WTC11 (cell line): ENCODE results near the gene FASTKD3. TPM values are rescaled to one million over a fixed set of nuclear protein-coding genes. Genes with fewer than 3 reads are reported as not detected.

ENCODE experiments used
- ATAC-seq: fragments of 200-7000 bp; cut with Tn5 transposase; 2 replicates; pipeline ENCODE4 v1.10.0; 2021; ENCODE audit warnings: mild to moderate bottlenecking, moderate library complexity
- CTCF ChIA-PET: fragments of 300-600 bp; sonication (Branson Sonifier 250); formaldehyde crosslinking; loops from one replicate; lab custom pipeline; 2021; ENCODE audit warnings: antibody characterized with exemption; lab: Charles Lee
- POLR2A ChIA-PET: fragments of 350-600 bp; sonication (Branson Sonifier 250); formaldehyde crosslinking; loops from one replicate; lab custom pipeline; 2021; ENCODE audit warnings: antibody characterized with exemption; lab: Charles Lee
- DNase-seq: peaks from one replicate; pipeline ENCODE4 v3.0.0; 2021; ENCODE audit warnings: low spot score
- H3K27ac Mint-ChIP-seq: 2 replicates; pipeline ENCODE4 v1.8.0; 2021; ENCODE audit warnings: mixed read lengths
- H3K27me3 Mint-ChIP-seq: 2 replicates; pipeline ENCODE4 v1.8.0; 2021; ENCODE audit warnings: low read depth, mild to moderate bottlenecking, moderate library complexity, mixed read lengths
- H3K36me3 Mint-ChIP-seq: 2 replicates; pipeline ENCODE4 v1.8.0; 2021; ENCODE audit warnings: mixed read lengths
- H3K4me1 Mint-ChIP-seq: 2 replicates; pipeline ENCODE4 v1.8.0; 2022; ENCODE audit warnings: mixed read lengths
- H3K4me3 Mint-ChIP-seq: 2 replicates; pipeline ENCODE4 v1.8.0; 2021; ENCODE audit warnings: mild to moderate bottlenecking, moderate library complexity, mixed read lengths
- H3K9me3 Mint-ChIP-seq: 2 replicates; pipeline ENCODE4 v1.8.0; 2021; ENCODE audit warnings: mixed read lengths
- ATF1 ChIP-seq: sonication (generic); formaldehyde crosslinking; IDR thresholded peaks from 2 replicates; pipeline ENCODE4 v1.8.1; 2023; ENCODE audit warnings: mild to moderate bottlenecking, moderate library complexity, missing genetic modification reagents
- CBFB ChIP-seq: sonication (generic); formaldehyde crosslinking; IDR thresholded peaks from 2 replicates; pipeline ENCODE4 v1.8.1; 2022; ENCODE audit warnings: mild to moderate bottlenecking, low read depth, missing genetic modification reagents
- CREB1 ChIP-seq: sonication (generic); formaldehyde crosslinking; IDR thresholded peaks from 2 replicates; pipeline ENCODE4 v1.8.0; 2023; ENCODE audit warnings: mild to moderate bottlenecking, missing genetic modification reagents
- E2F4 ChIP-seq: sonication (generic); formaldehyde crosslinking; IDR thresholded peaks from 2 replicates; pipeline ENCODE4 v1.8.1; 2022; ENCODE audit warnings: low read depth, mild to moderate bottlenecking, moderate library complexity, missing genetic modification reagents, borderline replicate concordance
- KAT7 ChIP-seq: sonication (generic); formaldehyde crosslinking; IDR thresholded peaks from 2 replicates; pipeline ENCODE4 v1.8.1; 2023; ENCODE audit warnings: missing genetic modification reagents, mild to moderate bottlenecking, borderline replicate concordance
- MXD4 ChIP-seq: fragments of 250-450 bp; sonication (Bioruptor Pico); IDR thresholded peaks from 2 replicates; pipeline ENCODE4 v1.8.0; 2021; ENCODE audit warnings: mild to moderate bottlenecking, moderate library complexity, borderline replicate concordance
- NFE2L1 ChIP-seq: sonication (generic); formaldehyde crosslinking; IDR thresholded peaks from 2 replicates; pipeline ENCODE4 v1.8.1; 2023; ENCODE audit warnings: missing genetic modification reagents
- NFYB ChIP-seq: sonication (generic); formaldehyde crosslinking; conservative IDR thresholded peaks from 2 replicates; pipeline ENCODE4 v1.8.0; 2022; ENCODE audit warnings: low read depth, missing genetic modification reagents
- RELA ChIP-seq: sonication (generic); formaldehyde crosslinking; IDR thresholded peaks from 2 replicates; pipeline ENCODE4 v1.8.1; 2022; ENCODE audit warnings: missing genetic modification reagents, mild to moderate bottlenecking, borderline replicate concordance
- SOX15 ChIP-seq: fragments of 250-450 bp; sonication (Bioruptor Pico); IDR thresholded peaks from 2 replicates; pipeline ENCODE4 v1.9.0; 2021; ENCODE audit warnings: mild to moderate bottlenecking
- SP1 ChIP-seq: sonication (generic); formaldehyde crosslinking; conservative IDR thresholded peaks from 2 replicates; pipeline ENCODE4 v1.8.1; 2022; ENCODE audit warnings: missing genetic modification reagents
- USF2 ChIP-seq: sonication (generic); formaldehyde crosslinking; IDR thresholded peaks from 2 replicates; pipeline ENCODE4 v1.8.1; 2023; ENCODE audit warnings: mild to moderate bottlenecking, missing genetic modification reagents, moderate library complexity
- ZBTB21 ChIP-seq: sonication (generic); formaldehyde crosslinking; IDR thresholded peaks from 2 replicates; pipeline ENCODE4 v1.8.1; 2023; ENCODE audit warnings: mild to moderate bottlenecking, missing genetic modification reagents, borderline replicate concordance
- ZNF263 ChIP-seq: sonication (generic); formaldehyde crosslinking; IDR thresholded peaks from 2 replicates; pipeline ENCODE4 v1.8.1; 2022; ENCODE audit warnings: low read depth, mild to moderate bottlenecking, moderate library complexity, missing genetic modification reagents
- ZNF317 ChIP-seq: sonication (generic); formaldehyde crosslinking; IDR thresholded peaks from 2 replicates; pipeline ENCODE4 v1.8.1; 2023; ENCODE audit warnings: low read depth, mild to moderate bottlenecking, moderate library complexity, missing genetic modification reagents, borderline replicate concordance
- ZNF423 ChIP-seq: fragments of 250-450 bp; sonication (Bioruptor Pico); IDR thresholded peaks from 2 replicates; pipeline ENCODE4 v2.1.2; 2022; ENCODE audit warnings: mild to moderate bottlenecking, moderate library complexity
- total RNA-seq: library from RNA; stranded (reverse); gene quantifications from 3 replicates; pipeline ENCODE4 v1.2.3, GENCODE V29; 2021
- TF ChIP-seq, protein P1 (sequence below): sonication (generic); formaldehyde crosslinking; IDR thresholded peaks from 2 replicates; pipeline ENCODE4 v1.8.1; 2022; ENCODE audit warnings: mild to moderate bottlenecking, moderate library complexity, missing genetic modification reagents
- TF ChIP-seq, protein P2 (sequence below): sonication (generic); formaldehyde crosslinking; IDR thresholded peaks from 2 replicates; pipeline ENCODE4 v1.8.0; 2023; ENCODE audit warnings: mild to moderate bottlenecking, missing genetic modification reagents
- TF ChIP-seq, protein P3 (sequence below): sonication (generic); formaldehyde crosslinking; IDR thresholded peaks from 2 replicates; pipeline ENCODE4 v1.8.1; 2022; ENCODE audit warnings: low read depth, missing genetic modification reagents, borderline replicate concordance

The FASTKD3 gene
- total RNA-seq, 1 experiment from 2014 or later = 8.7 TPM

- Mint-ChIP-seq H3K4me1 (peaks cover 7% of the 10 kb centered on the region), H3K27ac (0 out of 2 replicates have a peak overlapping the region, but pooled peaks have one; percentile 53), H3K9me3 (peaks cover 13% of the 10 kb centered on the region), H3K27me3 (peaks cover 62% of the 10 kb centered on the region), H3K4me3 (peak overlapping the region; percentile 80), H3K36me3 (no peaks in the 10 kb centered on the region)
- DNase-seq (no peak), ATAC-seq (no peak)
- ChIA-PET CTCF (interaction anchor here (1.0 to 2.6 kb wide), 8 partner anchors 9 to 1032 kb away, joined by 3 to 28 read pairs (median 9); partner anchors contain the start of genes FASTKD3 and MTRR), POLR2A (interaction anchor here (0.7 to 1.3 kb wide), 2 partner anchors 17 to 36 kb away, joined by 3 to 4 read pairs; partner anchors contain the start of genes FASTKD3 and MTRR)
- TF ChIP-seq USF2 (CRISPR knock-in tag) = no peak
- TF ChIP-seq NFE2L1 (CRISPR knock-in tag) = no peak
- no peak for TF ChIP-seq ZNF423 (CRISPR knock-in tag)
- TF ChIP-seq SP1 (CRISPR knock-in tag) = no peak
- no peak for TF ChIP-seq ATF1 (CRISPR knock-in tag)
- no peak for TF ChIP-seq MXD4 (CRISPR knock-in tag)
- TF ChIP-seq E2F4 (CRISPR knock-in tag) = no peak
- TF ChIP-seq CBFB = no peak
- no peak for TF ChIP-seq SOX15 (CRISPR knock-in tag)
- no peak for TF ChIP-seq CREB1 (CRISPR knock-in tag)
- TF ChIP-seq ZNF263 (CRISPR knock-in tag) = no peak; the same call in 1 of the 2 replicates
- no peak for TF ChIP-seq RELA
- no peak for TF ChIP-seq ZBTB21 (CRISPR knock-in tag)
- TF ChIP-seq, protein P1, sequence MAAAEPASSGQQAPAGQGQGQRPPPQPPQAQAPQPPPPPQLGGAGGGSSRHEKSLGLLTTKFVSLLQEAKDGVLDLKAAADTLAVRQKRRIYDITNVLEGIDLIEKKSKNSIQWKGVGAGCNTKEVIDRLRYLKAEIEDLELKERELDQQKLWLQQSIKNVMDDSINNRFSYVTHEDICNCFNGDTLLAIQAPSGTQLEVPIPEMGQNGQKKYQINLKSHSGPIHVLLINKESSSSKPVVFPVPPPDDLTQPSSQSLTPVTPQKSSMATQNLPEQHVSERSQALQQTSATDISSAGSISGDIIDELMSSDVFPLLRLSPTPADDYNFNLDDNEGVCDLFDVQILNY (CRISPR knock-in tag) = no peak
- TF ChIP-seq, protein P2, sequence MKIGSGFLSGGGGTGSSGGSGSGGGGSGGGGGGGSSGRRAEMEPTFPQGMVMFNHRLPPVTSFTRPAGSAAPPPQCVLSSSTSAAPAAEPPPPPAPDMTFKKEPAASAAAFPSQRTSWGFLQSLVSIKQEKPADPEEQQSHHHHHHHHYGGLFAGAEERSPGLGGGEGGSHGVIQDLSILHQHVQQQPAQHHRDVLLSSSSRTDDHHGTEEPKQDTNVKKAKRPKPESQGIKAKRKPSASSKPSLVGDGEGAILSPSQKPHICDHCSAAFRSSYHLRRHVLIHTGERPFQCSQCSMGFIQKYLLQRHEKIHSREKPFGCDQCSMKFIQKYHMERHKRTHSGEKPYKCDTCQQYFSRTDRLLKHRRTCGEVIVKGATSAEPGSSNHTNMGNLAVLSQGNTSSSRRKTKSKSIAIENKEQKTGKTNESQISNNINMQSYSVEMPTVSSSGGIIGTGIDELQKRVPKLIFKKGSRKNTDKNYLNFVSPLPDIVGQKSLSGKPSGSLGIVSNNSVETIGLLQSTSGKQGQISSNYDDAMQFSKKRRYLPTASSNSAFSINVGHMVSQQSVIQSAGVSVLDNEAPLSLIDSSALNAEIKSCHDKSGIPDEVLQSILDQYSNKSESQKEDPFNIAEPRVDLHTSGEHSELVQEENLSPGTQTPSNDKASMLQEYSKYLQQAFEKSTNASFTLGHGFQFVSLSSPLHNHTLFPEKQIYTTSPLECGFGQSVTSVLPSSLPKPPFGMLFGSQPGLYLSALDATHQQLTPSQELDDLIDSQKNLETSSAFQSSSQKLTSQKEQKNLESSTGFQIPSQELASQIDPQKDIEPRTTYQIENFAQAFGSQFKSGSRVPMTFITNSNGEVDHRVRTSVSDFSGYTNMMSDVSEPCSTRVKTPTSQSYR (CRISPR knock-in tag) = no peak
- no peak for TF ChIP-seq ZNF317
- TF ChIP-seq, protein P3, sequence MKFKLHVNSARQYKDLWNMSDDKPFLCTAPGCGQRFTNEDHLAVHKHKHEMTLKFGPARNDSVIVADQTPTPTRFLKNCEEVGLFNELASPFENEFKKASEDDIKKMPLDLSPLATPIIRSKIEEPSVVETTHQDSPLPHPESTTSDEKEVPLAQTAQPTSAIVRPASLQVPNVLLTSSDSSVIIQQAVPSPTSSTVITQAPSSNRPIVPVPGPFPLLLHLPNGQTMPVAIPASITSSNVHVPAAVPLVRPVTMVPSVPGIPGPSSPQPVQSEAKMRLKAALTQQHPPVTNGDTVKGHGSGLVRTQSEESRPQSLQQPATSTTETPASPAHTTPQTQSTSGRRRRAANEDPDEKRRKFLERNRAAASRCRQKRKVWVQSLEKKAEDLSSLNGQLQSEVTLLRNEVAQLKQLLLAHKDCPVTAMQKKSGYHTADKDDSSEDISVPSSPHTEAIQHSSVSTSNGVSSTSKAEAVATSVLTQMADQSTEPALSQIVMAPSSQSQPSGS (CRISPR knock-in tag) = no peak
- TF ChIP-seq KAT7 (CRISPR knock-in tag) = no peak
- no peak for TF ChIP-seq NFYB (CRISPR knock-in tag)
These were observed 17.6 kb downstream of the FASTKD3 start for GRCh38 chr5:7851240-7851592.
